Fibroblast of skin of right quadriceps (primary cell): ENCODE data around the gene PHF1.
A peak's percentile ranks its signal among the peaks of the same experiment; 100 is the strongest.

Source experiments
- DNase-seq: peaks from one replicate; pipeline ENCODE4 v3.0.0-alpha.2; 2013

PHF1 gene

DNA sequence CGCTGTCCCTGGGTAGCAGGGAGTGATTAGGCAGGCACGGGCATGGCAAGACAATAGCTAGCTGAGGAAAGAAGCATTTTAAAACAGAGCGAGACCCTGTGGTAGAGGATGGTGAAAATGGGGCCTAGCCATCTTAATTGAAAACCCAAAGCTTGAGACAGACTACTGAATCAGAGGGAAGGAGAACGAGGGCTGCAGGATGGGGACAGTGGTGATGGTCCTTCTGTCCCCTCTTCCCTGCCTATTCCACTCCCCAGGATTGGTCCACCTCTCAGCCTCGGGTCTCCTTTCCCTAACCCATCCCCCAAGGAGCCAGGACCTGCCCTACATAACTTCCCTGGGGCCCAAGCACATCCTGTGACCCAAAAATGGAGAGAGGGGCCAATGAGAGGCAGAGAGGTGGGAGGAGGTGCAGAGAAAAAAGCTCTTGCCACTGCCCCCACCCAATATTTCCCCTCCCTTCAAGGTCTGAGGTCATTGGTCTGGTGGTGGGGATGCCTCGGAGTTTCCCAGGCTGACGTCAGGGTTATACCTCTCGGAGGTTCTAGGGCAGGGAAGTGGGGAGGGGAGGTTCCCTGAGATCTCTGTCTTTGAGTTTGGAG is 8.0 kb downstream of the PHF1 start:
- DNase-seq = no peak

DNA sequence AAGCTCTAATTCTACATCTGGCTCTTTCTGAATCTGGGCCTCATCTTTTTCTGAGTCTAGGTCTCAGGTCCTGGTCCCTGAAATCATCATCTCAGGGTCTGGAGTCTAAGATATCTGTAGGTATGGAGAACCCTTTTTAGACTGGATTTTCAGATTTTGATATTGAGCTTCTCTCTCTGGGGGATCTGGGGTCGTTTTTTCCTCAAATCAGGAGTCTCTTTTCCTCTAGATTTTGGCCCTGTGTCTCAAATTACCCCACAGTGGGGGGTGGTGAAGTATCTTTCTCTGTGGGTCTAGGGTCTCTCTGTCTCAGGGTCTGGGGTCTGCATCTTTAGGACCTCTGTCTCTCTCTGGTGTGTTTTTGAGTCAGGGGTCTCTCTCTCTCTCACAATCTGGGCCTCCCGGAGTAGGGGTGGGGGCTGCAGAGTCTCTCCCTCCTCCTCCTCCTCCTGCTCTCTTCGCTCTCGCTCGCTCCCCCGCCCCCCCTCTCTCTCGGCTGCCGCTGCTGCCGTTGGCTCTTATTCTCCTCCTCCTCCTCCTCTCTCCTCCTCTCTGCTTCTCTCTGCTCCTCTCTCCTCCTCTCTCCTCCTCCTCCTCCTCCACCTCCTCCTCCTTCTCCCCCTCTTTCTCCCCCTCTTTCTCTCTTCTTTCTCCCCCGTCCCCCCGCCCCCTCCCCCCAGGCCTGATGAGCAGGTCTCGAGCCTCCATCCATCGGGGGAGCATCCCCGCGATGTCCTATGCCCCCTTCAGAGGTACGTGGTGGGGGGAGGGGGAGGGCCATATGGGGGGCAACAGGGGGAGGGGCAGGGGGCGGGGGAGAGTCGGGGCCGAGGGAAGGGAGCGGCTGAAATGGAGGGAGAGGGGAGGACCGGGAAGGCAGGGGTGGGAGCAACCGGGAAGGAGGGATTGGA is 9.0 kb downstream of the PHF1 start, which contains the start of gene SYNGAP1:
Gene SYNGAP1 (plus strand): TSS at position 486 of the 911 bp plus-strand sequence. CDS start 200 bp downstream, at position 686.
- peak; percentile 79 for DNase-seq

GRCh38 chr6:33420491-33421343 is 9.9 kb downstream of the PHF1 start:
- no peak for DNase-seq

- DNase-seq = no peak
Observed at GRCh38 chr6:33421344-33421643, 10.5 kb downstream of the PHF1 start.

DNA sequence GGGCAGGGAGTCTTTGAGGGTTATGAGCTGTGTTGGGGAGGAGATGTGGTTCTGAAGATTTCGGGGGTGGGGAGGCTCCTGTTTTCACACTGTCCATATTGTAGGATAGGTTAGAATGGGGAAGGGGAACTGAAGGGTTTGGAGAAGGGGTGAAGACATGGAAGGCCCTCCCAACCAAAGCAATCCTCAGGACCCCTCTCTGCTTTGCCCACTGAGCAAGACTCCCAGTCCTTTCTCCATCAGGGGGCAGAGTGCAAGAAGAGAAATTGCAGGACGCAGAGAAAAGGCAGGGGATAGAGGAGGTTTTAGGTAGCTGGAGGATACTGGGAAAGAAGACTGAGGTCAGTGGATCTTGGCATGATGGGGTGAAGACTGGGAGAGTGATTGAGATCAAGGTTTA is 13.0 kb downstream of the PHF1 start:
- no peak for DNase-seq

DNA sequence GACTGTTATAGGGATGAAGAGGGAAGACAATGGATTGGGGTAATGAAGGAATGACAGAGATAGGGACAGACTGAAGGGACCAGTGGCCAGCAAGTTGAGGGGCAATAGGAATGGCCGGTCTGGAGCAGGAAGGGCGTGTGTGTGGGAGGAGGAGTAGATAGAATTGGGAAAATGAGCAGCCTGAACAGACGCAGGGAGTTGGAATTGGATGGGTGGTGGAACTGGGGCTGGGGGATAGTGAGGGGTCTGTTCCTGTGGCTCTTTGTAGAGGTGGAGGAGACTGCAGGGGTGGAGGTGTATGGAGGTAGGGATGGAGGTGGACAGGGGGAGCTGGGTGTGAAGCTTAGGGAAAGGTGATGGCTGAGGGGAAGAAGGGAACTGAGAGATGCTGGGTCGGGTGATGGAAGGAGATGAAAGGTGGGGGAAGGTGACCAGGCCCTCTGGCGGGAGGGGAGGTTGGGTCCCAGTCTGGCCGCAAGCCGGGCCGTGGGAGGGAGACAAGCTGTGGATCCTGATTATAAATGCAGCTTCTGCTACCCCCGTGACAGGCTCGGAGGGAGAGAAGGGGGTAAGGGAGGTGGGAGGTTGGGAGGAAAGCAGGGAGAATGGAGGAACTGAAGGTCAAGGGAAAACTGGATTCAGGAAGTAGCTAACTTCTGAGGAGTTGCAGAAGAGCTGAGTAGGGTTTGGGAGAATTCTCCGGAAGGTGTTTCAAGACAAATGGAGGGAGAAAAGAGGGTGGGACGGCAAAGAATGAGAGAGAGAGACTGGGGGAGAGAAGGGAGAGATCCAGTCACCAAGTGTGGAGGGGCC is 14.2 kb downstream of the PHF1 start:
- no peak for DNase-seq

DNA sequence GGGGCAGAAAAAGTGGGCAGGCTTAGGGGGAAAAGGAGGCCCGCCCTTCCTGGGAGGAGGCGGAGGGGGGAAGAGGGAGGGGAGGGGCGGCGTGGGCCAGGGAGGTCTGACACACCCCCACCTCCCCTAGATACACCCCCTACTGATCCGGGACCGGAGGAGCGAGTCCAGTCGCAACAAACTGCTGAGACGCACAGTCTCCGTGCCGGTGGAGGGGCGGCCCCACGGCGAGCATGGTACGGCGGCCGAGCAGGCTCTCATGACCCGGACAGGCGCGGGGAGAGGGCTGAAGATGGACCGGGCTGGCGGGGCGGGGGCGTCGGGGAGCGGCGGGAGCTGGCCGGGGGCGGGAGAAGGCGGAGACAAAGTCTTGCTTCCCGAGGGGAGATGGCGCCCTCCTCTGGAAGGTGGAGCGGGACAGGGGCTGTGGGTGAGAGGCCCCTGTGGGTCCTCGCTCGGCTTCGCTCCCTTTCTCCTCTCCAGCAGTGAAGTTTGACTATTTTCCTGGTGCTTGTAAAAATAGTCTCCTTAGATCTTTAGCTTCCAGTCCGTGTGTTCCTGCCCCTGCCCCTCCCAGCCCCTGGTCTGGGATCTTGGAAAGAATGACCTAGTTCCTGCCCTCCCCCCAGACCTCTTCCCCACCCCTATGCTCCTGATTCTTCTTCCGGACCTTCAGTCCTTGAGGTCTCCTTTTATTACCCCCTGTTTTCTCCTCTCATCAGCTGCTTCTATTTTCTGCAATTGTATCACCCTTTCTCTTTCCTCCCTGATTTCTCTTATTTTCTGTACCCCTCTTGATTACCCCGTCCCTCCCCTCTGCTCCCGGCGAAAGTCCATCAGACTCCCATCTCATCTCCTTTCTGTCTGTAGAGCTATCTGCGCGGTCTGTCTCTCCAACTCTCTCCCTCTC is 15.1 kb downstream of the PHF1 start:
- DNase-seq = peak; percentile 86

GRCh38 chr6:33426590-33427511 is 16.0 kb downstream of the PHF1 start:
- no peak for DNase-seq

- no peak for DNase-seq
Observed at GRCh38 chr6:33427585-33428223, 16.9 kb downstream of the PHF1 start.

DNA sequence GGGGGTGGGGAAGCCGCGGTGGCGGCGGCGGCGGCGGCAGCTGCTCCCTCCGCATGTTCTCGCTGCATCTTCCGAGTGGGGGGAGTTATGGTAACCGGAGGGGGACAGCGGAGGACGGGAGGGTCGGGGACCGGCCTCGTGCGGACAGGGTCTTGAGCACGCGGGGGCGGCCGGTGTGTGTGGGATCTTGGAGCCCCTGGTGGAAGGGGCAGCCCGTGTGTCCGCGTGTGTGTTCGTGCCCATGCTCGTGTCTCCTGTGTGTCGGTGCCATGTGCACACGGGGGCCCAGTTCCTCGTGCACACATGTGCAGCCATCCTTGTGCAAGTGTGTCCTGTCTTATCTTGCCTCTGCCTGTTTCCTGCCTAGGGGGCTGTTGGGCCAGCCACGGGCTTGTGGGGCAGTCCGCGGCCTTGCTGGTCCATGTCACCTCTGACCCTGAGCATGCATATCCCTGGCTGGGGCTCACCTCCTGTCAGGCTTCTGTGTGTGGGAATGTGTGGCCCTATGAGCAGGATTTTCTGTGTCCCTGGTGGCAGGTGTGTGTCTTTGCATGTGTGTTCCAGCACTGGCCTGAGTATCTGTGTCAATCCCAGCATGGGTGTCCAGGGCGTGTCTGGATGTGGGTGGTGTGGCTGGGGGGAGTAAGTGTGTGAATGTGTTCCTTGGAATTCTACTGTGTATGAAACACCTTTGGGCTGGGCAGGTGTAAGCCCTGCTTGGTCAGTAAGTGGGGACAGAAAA is 17.6 kb downstream of the PHF1 start:
- no peak for DNase-seq

DNA sequence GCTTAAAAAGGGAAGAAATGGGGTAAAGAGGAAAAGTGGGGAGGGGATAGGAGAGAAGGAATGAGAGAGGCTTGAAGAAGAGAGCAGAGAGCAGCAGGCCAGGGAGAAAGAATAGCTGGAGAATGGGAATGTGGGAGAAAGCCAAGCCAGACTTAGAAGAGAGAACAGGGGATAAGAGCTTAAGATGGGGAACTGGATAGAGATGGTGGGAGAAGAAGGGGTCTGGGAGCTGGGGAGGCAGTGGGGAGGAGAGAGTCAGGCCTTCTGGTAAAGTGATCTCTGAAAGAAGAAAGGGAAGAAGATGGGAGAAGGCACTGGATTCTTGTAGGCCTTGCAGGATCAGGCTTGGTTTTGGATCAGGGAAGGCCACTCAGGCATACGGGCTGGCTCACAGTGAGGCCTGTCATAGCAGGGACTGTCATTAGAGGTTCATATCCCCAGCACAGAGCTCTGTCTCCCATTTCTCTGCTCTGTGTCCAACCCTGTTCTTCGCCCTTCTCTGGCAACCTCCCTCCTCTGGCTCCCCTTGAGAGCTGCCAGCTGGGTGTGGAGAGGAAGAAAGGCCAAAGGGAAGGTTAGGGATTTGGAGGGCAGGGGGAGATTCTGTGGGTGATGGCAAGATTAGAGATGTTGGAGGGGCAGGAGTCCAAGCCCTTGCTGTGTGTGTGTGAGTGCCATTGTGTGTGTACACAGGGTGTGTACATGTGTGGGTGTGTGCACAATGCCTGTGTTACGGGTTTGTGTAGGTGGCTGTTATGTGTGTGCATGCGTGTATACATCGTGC is 18.3 kb downstream of the PHF1 start:
- DNase-seq = no peak

- DNase-seq = no peak
Observed at GRCh38 chr6:33429750-33430052, 18.9 kb downstream of the PHF1 start.

DNA sequence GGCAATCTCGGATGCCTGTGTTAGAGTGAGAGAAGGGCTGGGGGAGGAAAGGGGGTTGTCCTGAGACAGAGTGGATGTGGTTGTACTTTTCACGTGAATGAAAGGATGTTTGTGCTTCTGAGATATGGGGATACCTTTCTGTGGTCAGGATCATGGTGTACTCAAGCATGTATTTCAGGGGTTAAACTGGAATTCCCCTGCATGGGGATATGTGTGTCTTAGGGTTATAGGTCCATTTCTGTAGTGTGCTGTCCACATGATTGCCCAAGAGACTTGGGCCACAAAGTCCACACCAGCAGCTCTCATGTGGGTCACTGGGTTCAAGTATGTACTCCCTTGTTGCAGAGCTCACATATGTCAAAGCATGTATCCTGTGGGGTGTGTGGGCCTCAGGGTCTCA is 19.5 kb downstream of the PHF1 start:
- DNase-seq = no peak

GRCh38 chr6:33430991-33431879 is 20.4 kb downstream of the PHF1 start:
- DNase-seq = peak; percentile 75

GRCh38 chr6:33431880-33432541 is 21.2 kb downstream of the PHF1 start:
- no peak for DNase-seq

DNA sequence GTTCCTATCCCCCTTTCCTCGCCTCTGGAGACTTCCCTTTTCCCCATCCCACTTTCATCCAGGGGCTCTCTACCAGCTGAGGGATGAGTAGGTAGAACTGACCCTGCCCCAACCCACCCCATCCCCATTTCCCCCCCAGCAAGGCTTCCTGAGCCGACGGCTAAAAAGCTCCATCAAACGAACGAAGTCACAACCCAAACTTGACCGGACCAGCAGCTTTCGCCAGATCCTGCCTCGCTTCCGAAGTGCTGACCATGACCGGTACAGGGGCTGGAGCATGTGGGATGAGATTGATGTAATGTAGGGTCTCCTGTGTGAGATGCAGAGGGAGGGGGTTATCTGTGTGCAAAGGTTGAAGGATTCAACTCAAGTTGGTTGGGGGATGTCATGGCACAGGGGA is 21.7 kb downstream of the PHF1 start:
- no peak for DNase-seq

GRCh38 chr6:33433001-33433543 is 22.3 kb downstream of the PHF1 start:
- no peak for DNase-seq
